ENCODE results near the gene DCAF6.
A peak's percentile ranks its signal among the peaks of the same experiment; 100 is the strongest.

DCAF6 gene

GRCh38 chr1:168065506-168065905, 129.0 kb downstream of the DCAF6 start:
- Histone ChIP-seq H3K27ac (ENCODE audit: insufficient read depth, low read length, poor library complexity, severe bottlenecking) (no peak overlapping the region), H3K4me1 (ENCODE audit: control insufficient read depth, insufficient read depth, low read length, poor library complexity, severe bottlenecking) (no peaks in the 10 kb centered on the region), H3K27me3 (replicated peaks; ENCODE audit: control insufficient read depth, insufficient read depth, low read length, poor library complexity, severe bottlenecking) (no peaks in the 10 kb centered on the region), H3K9me3 (ENCODE audit: control insufficient read depth, low read length) (no peaks in the 10 kb centered on the region), H3K36me3 (ENCODE audit: control insufficient read depth, insufficient read depth, low read length) (peaks cover 37% of the 10 kb centered on the region), H3K4me3 (ENCODE audit: insufficient read depth, low read depth, low read length, poor library complexity, severe bottlenecking) (no peak overlapping the region)
- no peak for DNase-seq

- peaks cover 51% of the 10 kb centered on the region for H3K36me3 ChIP-seq (ENCODE audit: control insufficient read depth, insufficient read depth, low read length)
- no peaks in the 10 kb centered on the region for H3K4me1 ChIP-seq (ENCODE audit: control insufficient read depth, insufficient read depth, low read length, poor library complexity, severe bottlenecking)
- no peak overlapping the region for H3K4me3 ChIP-seq (ENCODE audit: insufficient read depth, low read depth, low read length, poor library complexity, severe bottlenecking)
- no peak overlapping the region for H3K27ac ChIP-seq (ENCODE audit: insufficient read depth, low read length, poor library complexity, severe bottlenecking)
- no peaks in the 10 kb centered on the region for H3K9me3 ChIP-seq (ENCODE audit: control insufficient read depth, low read length)
- no peaks in the 10 kb centered on the region for H3K27me3 ChIP-seq (replicated peaks; ENCODE audit: control insufficient read depth, insufficient read depth, low read length, poor library complexity, severe bottlenecking)
- no peak for DNase-seq
Measured at GRCh38 chr1:168069384-168069783, 132.9 kb downstream of the DCAF6 start.

GRCh38 chr1:168079761-168080160, 143.3 kb downstream of the DCAF6 start:
- no peak overlapping the region for H3K27ac ChIP-seq (ENCODE audit: insufficient read depth, low read length, poor library complexity, severe bottlenecking)
- no peak overlapping the region for H3K4me3 ChIP-seq (ENCODE audit: insufficient read depth, low read depth, low read length, poor library complexity, severe bottlenecking)
- H3K9me3 ChIP-seq (ENCODE audit: control insufficient read depth, low read length): no peaks in the 10 kb centered on the region
- H3K36me3 ChIP-seq (ENCODE audit: control insufficient read depth, insufficient read depth, low read length): peaks cover 6% of the 10 kb centered on the region
- DNase-seq: no peak
- no peaks in the 10 kb centered on the region for H3K27me3 ChIP-seq (replicated peaks; ENCODE audit: control insufficient read depth, insufficient read depth, low read length, poor library complexity, severe bottlenecking)
- no peaks in the 10 kb centered on the region for H3K4me1 ChIP-seq (ENCODE audit: control insufficient read depth, insufficient read depth, low read length, poor library complexity, severe bottlenecking)

DNA sequence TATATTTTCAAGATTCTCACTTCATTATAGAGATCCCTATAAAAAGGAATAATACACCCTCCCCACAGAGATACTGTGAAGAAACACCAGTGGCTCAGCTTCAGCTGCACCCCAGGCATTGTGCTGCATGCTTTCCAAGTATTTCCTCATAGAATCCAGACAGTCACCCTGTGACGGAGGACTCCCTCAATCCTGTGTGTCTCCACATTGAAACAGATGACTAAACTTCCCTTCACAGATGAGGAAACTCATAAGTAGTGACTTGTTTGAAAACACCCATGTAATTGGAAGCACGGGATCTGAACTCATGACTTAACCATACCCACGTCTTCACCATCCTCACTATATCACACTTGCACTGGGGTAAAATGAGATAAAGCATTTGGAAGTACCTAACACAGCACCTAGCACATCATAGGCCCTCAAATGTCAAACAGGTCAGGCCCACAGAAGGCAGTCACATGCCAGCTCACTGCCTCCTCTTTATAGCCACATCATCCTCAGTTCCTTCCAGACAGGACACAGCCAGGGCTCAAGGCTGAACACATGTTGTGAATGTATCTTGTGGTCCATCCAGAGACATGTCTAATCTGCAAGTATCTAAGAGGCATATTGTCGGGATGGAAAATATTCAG, 145.0 kb downstream of the DCAF6 start:
- H3K9me3 ChIP-seq (ENCODE audit: control insufficient read depth, low read length): no peaks in the 10 kb centered on the region
- peaks cover 4% of the 10 kb centered on the region for H3K36me3 ChIP-seq (ENCODE audit: control insufficient read depth, insufficient read depth, low read length)
- no peak overlapping the region for H3K4me3 ChIP-seq (ENCODE audit: insufficient read depth, low read depth, low read length, poor library complexity, severe bottlenecking)
- no peaks in the 10 kb centered on the region for H3K27me3 ChIP-seq (replicated peaks; ENCODE audit: control insufficient read depth, insufficient read depth, low read length, poor library complexity, severe bottlenecking)
- no peaks in the 10 kb centered on the region for H3K4me1 ChIP-seq (ENCODE audit: control insufficient read depth, insufficient read depth, low read length, poor library complexity, severe bottlenecking)
- DNase-seq: no peak
- H3K27ac ChIP-seq (ENCODE audit: insufficient read depth, low read length, poor library complexity, severe bottlenecking): no peak overlapping the region

GRCh38 chr1:168082008-168082876, 145.8 kb downstream of the DCAF6 start:
- Histone ChIP-seq H3K27ac (ENCODE audit: insufficient read depth, low read length, poor library complexity, severe bottlenecking) (no peak overlapping the region), H3K27me3 (replicated peaks; ENCODE audit: control insufficient read depth, insufficient read depth, low read length, poor library complexity, severe bottlenecking) (no peaks in the 10 kb centered on the region), H3K4me3 (ENCODE audit: insufficient read depth, low read depth, low read length, poor library complexity, severe bottlenecking) (no peak overlapping the region), H3K9me3 (ENCODE audit: control insufficient read depth, low read length) (no peaks in the 10 kb centered on the region), H3K4me1 (ENCODE audit: control insufficient read depth, insufficient read depth, low read length, poor library complexity, severe bottlenecking) (no peaks in the 10 kb centered on the region), H3K36me3 (ENCODE audit: control insufficient read depth, insufficient read depth, low read length) (no peaks in the 10 kb centered on the region)
- peak in 2 of 3 donors; percentile 16 to 29 for DNase-seq

DNA sequence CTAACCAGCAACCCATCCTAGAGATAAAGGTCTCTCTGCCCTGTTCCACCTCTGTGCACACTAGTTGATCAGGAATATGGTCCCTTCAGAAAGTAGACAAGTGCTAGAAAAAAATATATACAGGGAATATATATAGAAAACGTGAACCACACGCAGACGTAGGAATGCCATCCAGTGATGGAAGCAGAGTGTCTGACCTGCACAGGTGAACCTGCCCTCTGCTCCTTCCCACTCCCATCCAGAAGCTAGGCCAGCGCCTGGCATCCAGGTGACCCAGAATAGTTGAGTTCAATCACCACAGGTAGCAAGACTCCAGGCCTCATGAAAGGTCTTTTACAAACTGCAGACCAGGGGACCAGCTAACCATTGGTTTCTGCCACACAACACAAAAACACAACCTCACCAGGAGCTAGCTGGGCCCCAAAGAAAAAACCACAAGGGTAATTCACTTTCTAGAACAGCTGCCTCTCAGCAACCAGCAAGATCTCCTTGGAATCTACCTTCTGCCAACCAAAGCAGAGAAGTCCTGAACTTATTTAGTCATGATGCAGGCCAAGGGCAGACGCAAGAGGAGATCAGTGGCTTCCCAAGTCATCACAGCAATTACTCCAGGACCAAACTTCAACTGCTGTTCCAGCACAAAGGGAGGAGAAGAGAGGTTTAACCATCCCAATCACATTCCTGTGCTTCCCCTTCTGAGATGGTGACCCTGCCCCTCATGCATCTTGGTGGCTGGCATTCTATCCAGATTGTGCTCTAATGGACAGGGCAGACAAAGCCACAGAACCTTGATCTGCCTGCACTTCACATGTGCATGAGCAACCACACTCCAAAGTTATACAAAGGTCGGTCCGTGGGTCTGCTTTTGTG, 147.2 kb downstream of the DCAF6 start:
- H3K9me3 ChIP-seq (ENCODE audit: control insufficient read depth, low read length): no peaks in the 10 kb centered on the region
- no peaks in the 10 kb centered on the region for H3K4me1 ChIP-seq (ENCODE audit: control insufficient read depth, insufficient read depth, low read length, poor library complexity, severe bottlenecking)
- H3K4me3 ChIP-seq (ENCODE audit: insufficient read depth, low read depth, low read length, poor library complexity, severe bottlenecking): no peak overlapping the region
- H3K36me3 ChIP-seq (ENCODE audit: control insufficient read depth, insufficient read depth, low read length): no peaks in the 10 kb centered on the region
- no peak overlapping the region for H3K27ac ChIP-seq (ENCODE audit: insufficient read depth, low read length, poor library complexity, severe bottlenecking)
- DNase-seq: no peak
- no peaks in the 10 kb centered on the region for H3K27me3 ChIP-seq (replicated peaks; ENCODE audit: control insufficient read depth, insufficient read depth, low read length, poor library complexity, severe bottlenecking)

DNA sequence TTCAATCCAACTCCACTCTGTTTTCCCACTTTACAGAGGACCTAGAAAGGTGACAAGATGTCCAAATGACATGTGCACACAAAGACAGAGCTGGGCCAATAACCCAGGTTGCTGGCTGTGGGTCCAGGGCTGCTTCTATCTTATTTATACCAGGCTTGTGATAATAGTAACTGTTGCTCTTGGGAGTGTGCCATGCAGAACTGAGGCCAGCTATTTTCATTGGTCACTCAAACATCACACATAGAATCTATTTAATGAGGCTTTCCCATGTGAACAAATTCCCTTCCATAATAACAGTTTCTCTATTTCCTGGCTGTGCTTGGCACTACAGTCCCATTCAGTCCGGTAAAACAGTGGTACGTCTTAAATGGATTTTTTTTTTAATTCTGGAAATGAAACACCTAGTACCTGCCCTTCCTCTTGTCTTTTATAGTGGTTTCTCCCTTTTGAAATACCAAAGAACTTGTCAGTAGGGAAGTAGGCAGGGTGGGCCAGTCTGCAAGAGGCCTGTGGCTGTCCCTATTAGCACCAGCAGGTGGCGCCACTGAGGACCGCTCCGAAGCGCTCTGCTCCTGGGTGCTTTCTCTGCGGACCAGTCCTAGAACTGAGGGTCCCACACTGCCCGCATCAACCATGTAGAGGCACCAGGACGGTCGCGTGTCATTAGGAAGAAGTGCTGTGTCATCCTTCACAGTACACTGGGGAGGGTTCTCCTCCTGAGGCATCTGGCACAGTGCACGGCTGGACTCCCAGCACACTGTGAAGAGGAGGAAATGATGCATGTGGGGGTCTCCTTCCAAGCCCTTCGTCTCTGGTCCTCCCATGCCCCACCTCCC, 148.1 kb downstream of the DCAF6 start:
- no peaks in the 10 kb centered on the region for H3K9me3 ChIP-seq (ENCODE audit: control insufficient read depth, low read length)
- no peaks in the 10 kb centered on the region for H3K27me3 ChIP-seq (replicated peaks; ENCODE audit: control insufficient read depth, insufficient read depth, low read length, poor library complexity, severe bottlenecking)
- DNase-seq: peak in 2 of 3 donors; percentile 11 to 16
- no peak overlapping the region for H3K27ac ChIP-seq (ENCODE audit: insufficient read depth, low read length, poor library complexity, severe bottlenecking)
- no peak overlapping the region for H3K4me3 ChIP-seq (ENCODE audit: insufficient read depth, low read depth, low read length, poor library complexity, severe bottlenecking)
- H3K36me3 ChIP-seq (ENCODE audit: control insufficient read depth, insufficient read depth, low read length): no peaks in the 10 kb centered on the region
- H3K4me1 ChIP-seq (ENCODE audit: control insufficient read depth, insufficient read depth, low read length, poor library complexity, severe bottlenecking): no peaks in the 10 kb centered on the region

- Histone ChIP-seq H3K4me1 (ENCODE audit: control insufficient read depth, insufficient read depth, low read length, poor library complexity, severe bottlenecking) (no peaks in the 10 kb centered on the region), H3K4me3 (ENCODE audit: insufficient read depth, low read depth, low read length, poor library complexity, severe bottlenecking) (no peak overlapping the region), H3K9me3 (ENCODE audit: control insufficient read depth, low read length) (no peaks in the 10 kb centered on the region), H3K27me3 (replicated peaks; ENCODE audit: control insufficient read depth, insufficient read depth, low read length, poor library complexity, severe bottlenecking) (no peaks in the 10 kb centered on the region), H3K36me3 (ENCODE audit: control insufficient read depth, insufficient read depth, low read length) (no peaks in the 10 kb centered on the region), H3K27ac (ENCODE audit: insufficient read depth, low read length, poor library complexity, severe bottlenecking) (no peak overlapping the region)
- DNase-seq: no peak
Measured at GRCh38 chr1:168085401-168085872, 149.0 kb downstream of the DCAF6 start.

GRCh38 chr1:168086438-168086837, 150.0 kb downstream of the DCAF6 start:
- Histone ChIP-seq H3K9me3 (ENCODE audit: control insufficient read depth, low read length) (no peaks in the 10 kb centered on the region), H3K27ac (ENCODE audit: insufficient read depth, low read length, poor library complexity, severe bottlenecking) (no peak overlapping the region), H3K4me1 (ENCODE audit: control insufficient read depth, insufficient read depth, low read length, poor library complexity, severe bottlenecking) (no peaks in the 10 kb centered on the region), H3K27me3 (replicated peaks; ENCODE audit: control insufficient read depth, insufficient read depth, low read length, poor library complexity, severe bottlenecking) (no peaks in the 10 kb centered on the region), H3K4me3 (ENCODE audit: insufficient read depth, low read depth, low read length, poor library complexity, severe bottlenecking) (no peak overlapping the region), H3K36me3 (ENCODE audit: control insufficient read depth, insufficient read depth, low read length) (no peaks in the 10 kb centered on the region)
- DNase-seq: no peak

Data from effector memory CD4-positive, alpha-beta T cell (primary cell).